HG02973 (cell line): ENCODE data around the gene YJU2.

Experiments used
- ATAC-seq: cut with Tn5 transposase; IDR thresholded peaks from one replicate; pipeline ENCODE4 v1.9.1; 2021; ENCODE audit warnings: moderate library complexity; ENCODE audit not compliant: unreplicated experiment

YJU2 gene

DNA sequence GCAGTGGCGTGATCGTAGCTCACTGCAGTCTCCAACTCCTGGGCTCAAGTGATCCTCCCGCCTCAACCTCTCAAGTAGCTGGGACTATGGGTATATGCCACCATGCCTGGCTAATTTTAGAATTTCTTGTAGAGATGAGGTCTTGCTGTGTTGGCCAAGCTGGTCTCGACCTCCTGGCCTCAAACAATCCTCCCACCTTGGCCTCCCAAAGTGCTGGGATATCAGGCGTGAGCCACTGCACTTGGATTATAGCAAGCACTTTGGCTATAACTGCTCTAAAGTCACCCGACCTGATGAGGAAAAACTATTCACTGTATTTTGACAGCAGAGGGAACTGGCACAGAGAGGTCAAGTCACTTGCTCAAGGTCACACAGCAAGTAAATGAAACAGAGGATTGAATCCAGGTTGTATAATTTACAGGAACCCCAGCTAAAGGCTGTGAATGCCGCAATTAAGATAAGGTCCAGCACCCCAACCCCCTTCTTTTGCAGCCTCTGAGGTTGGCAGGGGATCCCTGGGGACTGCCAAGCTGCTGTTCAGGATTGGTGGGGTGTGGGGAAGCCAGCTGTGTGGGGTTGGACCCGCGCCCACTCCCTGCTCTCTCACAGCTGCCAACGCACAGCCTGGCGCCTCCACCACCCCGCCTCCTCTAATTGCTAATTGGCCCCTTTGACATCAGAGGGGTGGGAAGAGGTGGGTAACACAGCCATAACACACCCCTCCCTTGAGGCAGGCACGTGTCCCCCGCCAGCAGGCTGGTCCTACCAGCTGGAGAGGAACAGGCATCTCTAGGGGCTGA is 49.3 kb downstream of the YJU2 start:
- ATAC-seq: no peak

GRCh38 chr19:4297901-4298809 is 51.3 kb downstream of the YJU2 start:
- no peak for ATAC-seq

DNA sequence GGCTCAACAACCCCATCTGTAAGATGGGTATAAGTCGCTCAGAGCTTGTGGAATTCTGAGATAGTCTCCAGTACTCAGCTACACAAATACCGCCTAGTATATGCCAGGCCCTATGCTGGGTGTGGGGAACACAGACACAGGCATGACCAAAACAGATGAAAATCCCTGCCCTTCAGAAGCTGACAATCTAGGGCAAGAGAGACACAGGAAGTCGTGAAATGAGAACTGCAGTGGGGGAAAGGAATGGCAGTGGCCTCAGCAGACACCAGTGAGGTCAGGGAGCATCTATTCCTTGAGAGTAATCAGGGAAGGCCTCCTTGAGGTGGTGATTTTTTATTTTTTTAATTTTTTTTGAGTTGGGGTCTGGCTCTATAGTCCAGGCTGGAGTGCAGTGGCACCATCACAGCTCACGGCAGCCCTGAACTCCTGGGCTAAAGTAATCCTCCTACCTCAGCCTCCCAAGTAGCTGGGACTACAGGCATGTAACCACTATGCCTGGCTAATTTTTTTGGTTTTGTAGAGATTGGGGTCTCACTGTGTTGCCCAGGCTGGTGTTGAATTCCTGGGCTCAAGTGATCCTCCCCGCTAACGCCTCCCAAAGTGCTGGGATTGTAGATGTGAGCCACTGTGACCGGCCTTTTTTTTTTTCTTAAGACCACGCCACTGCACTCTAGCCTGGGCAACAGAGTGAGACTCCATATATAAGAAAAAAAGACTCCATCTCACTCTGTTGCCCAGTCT is 52.1 kb downstream of the YJU2 start:
- no peak for ATAC-seq

DNA sequence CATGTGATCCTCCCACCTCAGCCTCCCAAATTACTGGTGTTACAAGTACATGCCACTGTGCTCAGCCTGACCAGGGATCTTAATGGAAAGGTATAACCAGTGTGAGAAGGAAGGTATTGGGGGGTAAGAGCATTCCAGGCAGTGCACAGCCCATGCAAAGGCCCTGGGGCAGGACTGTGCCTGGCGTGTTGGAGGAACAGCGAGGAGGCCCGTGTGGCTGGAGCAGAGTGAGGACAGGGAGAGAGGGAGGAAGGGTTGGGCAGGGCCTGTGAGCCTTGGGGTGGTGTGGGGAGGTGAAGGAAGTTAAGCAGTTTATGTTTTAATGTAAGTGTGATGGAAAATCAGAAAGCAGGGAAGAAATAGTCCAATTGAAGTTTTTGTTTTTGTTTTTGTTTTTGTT is 53.7 kb downstream of the YJU2 start:
- ATAC-seq: no peak

- ATAC-seq: no peak
Measured at GRCh38 chr19:4301590-4302242, 54.8 kb downstream of the YJU2 start.

DNA sequence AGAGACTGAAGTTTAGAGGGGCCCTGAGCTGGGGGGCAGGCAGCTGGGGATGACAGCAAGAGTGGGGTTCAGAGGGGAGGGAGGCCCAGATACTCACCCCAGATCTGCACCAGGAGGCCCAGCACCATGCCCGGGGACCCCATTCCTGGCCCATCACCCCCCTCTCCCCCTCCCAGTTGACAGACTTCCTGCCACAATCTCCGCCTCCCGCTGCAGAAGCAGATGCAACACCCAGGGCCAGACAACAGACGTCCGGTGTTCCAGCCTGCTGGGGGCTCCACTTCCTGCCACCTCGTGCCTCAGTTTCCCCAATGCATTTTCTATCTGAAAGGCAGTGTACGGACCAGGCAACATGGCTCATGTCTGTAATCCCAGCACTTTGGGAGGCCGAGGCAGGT is 55.4 kb downstream of the YJU2 start, which contains the start of gene TMIGD2:
TSS of gene TMIGD2 (minus strand) at position 147 of the 398 bp plus-strand sequence. CDS start at position 143, 4 bp downstream.
- no peak for ATAC-seq

DNA sequence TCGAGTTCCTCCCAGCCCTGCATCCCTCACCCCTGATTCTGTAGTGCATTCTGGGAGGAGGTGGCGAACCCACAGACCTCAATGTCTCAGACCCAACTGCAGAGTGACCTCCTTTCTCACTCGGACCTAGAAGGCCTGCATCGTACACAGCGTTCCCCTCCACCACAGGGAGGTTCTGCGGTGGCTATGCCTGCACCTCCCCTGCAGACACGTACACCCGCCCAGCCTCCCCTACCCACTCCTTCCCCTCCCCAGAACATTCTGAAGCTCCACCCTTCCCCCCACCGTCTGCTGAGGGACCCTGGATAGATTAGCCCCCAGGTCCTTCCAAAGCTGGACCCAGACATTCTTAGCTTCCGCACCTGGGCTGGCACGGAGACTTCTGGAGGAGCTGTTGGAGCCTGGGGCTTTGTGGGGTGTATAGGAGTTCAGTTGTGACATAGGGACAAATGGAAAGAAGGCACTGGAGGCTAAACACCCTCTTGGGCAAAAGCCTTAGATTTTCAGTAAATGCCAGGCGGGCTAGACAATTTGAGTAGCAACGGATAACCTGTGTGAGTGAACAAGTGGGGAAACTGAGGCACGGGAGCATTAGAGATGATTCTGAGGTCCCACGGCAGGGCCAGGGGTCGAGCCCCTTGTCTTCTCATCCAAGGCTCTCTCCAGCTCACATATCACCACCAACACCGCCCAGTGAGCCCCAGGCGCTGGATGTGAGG is 57.1 kb downstream of the YJU2 start:
- no peak for ATAC-seq

GRCh38 chr19:4304538-4305256 is 57.8 kb downstream of the YJU2 start, which contains the start of gene FSD1:
FSD1 (plus strand) TSS chr19:4304598; CDS start chr19:4304747, 149 bp downstream.
- ATAC-seq: no peak

DNA sequence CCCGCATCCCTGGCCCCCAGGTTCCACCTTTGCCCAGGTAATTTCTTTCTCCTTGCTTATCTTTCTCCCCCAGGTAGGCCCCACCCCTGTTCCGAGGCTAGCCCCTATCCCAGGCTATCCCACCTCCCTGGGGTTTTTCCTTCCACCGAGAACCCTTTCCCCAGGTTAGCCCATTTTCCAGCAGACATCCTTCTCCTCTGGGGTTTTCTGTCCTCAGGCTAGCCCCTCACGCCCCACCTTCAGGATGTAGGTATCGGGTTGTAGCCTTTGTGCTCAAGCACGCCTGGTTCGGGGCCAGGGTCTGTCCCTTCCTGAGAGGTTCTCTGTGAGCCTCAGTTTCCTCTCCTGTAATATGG is 58.4 kb downstream of the YJU2 start:
- ATAC-seq: no peak

- ATAC-seq: no peak
Measured at GRCh38 chr19:4305659-4306058, 58.8 kb downstream of the YJU2 start.

DNA sequence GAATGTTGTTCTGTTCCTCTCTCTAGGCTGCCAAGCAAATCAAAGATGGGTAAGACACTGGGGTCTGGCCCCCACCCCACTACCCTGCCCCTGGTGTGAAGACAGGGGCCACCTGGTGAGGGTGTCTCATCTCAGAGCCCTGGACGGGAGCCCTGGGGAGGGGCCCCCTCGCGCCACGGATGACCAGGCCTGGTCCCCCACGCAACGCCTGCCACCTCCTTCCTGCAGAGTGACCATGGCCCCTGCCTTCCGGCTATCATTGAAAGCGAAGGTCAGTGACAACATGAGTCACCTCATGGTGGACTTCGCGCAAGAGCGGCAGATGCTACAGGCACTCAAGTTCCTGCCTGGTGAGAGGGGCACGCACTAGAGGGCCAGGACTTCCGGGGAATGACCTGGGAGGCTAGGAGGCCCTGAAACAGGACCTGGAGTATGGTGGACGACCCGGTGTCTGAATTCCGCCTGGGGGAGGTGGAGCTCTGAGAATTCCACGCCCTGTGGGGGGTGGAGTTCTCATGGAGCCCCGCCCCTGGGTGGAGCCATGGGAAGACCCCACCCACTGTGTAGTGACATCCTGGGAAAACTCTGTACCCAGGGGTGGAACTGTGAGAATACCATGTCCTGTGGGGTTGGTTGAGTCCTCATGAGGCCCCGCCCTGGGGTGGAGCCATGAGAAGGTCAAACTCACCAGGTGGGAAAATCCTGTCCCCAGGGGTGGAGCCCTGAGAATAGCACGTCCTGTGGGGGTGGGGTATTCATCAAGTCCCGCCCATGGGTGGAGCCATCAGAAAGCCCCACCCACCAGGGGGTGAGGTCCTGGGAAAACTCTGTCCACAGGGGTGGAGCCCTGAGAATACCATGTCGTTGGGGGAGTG is 63.6 kb downstream of the YJU2 start:
- ATAC-seq: no peak

GRCh38 chr19:4313847-4314490 is 67.1 kb downstream of the YJU2 start:
- ATAC-seq: no peak

DNA sequence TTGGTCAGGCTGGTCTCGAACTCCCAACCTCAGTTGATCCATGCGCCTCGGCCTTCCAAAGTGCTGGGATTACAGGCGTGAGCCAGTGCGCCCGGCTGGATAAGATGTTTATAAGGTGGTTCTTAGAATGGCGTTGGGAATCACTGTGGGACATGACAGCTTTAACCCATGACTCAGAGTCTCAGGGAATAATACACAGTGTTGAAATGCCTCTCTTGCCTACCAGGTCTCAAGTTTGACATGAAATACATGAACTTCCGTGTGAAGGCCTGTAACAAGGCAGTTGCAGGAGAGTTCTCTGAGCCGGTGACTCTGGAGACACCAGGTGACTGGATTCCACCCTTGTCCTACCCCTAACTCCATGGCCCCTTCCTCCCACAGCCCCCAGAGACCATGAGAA is 70.1 kb downstream of the YJU2 start:
- no peak for ATAC-seq

DNA sequence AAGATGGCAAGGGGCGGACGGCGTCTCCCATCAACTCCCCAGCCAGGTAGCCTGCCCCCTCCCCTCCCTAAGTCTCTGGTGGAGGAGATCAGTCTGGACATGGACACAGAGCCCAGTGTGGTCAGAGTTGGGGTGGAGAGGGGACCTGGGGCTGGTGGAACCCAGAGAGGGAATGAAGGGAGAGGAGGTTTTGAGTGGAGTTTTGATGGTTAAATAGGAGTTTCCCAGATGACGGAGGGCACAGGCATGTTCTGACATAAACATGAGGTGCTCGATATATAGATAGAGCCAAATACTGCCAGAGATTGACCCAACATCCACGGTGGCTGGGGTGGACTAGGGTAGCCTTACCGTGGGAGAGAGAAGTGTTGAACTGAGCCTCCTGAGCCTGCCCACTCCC is 71.6 kb downstream of the YJU2 start:
- no peak for ATAC-seq
